HuH-7.5 (cell line): Measurements from ENCODE around the gene PFKFB1.
A peak's percentile ranks its signal among the peaks of the same experiment; 100 is the strongest.

Experiments used
- DNase-seq: peaks from one replicate; pipeline ENCODE4 v3.0.0; 2011; ENCODE audit warnings: low spot score

Gene PFKFB1

DNA sequence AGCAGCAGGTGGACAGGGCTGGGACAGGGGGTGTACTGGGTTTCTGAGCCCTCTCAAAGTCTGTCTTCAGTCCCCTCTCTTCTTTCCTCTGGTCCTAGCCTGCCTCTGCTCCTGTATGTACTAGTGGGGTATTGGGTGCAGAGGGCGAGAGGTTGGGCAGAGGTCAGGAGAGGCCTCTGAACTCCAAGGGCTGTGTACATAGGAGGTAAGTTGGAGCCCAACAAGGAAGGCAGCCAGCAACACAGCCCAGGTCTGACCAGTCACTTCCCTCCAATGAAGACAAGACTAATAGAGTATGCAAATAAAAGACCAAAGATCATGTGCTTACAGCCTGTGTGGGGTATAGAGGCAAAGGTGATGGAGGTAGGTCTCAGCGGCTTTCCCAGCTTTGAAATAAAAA is at the start of gene PFKFB1:
Gene PFKFB1 (minus strand): TSS at position 90 of the 400 bp plus-strand sequence. CDS start 181 bp downstream, outside the sequence.
- no peak for DNase-seq

DNA sequence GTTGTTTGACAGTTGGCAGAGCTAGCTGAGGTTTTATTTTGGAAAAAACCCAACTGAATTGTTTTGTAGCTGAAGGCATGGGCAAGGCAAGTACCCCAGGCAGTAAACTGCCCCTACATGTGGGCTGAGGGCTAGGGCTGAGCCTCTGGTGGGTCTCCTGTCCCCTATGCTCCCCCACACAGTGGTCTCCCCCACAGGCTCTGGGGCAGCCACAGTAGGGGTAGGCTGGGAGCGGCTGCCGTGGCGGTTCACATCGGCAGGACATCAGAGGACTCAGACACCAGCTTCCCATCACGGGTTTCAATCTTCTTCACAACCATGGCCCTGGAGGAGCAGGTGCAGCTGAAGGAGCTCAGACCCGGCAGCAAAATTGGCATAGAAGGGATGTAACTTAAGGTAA is 47.5 kb upstream of the PFKFB1 start:
- DNase-seq = no peak

- DNase-seq = no peak
These were observed 45.5 kb upstream of the PFKFB1 start for GRCh38 chrX:55039471-55039870.

- no peak for DNase-seq
These were observed 39.4 kb upstream of the PFKFB1 start for GRCh38 chrX:55033429-55033828.

GRCh38 chrX:55030271-55031205 is 36.5 kb upstream of the PFKFB1 start, which contains the start of gene ALAS2:
Gene ALAS2, minus strand, starts transcription at chrX:55030977. Its CDS starts 4,977 bp downstream, at chrX:55026000.
- no peak for DNase-seq

- DNase-seq = no peak
These were observed 35.3 kb upstream of the PFKFB1 start for GRCh38 chrX:55029291-55029690.

- no peak for DNase-seq
These were observed 34.6 kb upstream of the PFKFB1 start for GRCh38 chrX:55028611-55029010.

DNA sequence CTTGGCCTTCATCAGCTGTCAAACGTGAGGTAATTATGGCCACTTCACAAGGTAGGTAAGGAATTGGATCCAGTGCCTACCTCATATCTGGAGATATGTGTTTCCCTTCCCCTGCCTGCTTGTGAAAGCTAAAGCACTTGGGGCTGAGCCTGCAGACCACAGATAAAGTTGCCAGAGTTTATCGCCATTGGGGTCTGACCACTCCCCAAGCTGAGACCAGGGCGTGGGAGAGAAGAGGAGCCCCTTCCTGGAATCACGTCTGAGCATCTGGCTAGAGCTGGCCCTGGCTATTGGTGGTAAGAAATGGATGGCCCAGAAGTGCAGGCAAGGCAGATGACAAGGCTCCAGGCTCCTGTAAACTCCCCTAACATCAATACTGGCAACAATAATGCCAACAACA is 34.1 kb upstream of the PFKFB1 start:
- DNase-seq = no peak

DNA sequence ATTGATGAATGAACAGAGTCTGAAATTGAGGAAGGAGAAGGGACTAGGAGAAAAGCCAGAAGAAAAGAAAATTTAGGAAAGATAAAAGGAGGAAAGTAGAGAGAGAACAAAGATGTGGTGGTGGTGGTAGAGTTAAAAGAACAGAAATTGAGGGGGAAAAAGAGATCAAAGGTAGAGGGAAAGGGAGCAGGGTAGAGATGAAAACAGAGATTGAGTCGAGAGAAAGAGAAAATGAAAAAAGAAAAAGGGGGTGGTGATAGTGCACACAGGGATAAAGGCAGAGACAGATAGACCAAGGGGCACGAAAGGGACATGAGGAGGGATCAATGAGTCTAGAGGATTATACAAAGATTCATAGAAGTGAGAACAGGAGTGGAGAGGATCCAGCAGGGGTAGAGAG is 32.9 kb upstream of the PFKFB1 start:
- DNase-seq = no peak

DNA sequence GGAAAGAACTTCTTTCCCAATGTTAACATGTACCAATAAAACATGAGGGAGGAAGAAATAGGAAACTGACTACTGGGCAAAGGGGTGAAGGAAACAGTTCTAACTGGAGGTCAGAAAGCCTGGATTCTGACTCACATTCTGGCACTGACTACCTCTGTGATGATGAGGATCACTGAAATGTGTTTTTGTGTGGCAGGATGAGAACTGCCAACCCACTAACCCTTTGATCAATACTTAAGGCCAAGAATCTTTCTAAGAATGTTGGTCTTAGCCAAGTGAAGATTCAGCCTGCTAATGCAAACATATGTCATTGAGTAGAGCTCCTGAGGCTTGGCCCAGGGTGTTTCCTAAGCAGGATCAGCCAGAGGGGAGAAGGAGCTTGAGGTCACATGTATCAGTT is 32.2 kb upstream of the PFKFB1 start:
- no peak for DNase-seq

GRCh38 chrX:55014897-55015299 is 20.9 kb upstream of the PFKFB1 start:
- no peak for DNase-seq

DNA sequence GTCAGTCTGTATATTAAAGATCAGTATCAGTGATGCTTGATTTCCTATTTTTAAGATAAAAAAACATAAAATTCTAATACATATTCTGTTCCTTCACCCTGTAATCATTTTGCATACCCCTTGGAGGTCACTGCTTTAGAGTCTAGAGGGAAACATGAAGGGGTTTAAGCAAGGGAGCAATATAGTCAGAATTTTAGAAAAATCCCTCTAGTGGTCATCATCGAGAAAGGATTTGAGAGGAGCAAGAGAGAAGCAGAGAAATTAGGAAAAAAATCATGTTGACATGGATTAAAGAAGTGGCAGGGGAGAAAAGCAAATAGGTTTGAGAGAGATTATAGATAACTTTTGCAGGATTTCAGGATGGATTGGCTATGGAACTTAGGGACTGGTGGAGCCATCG is 17.3 kb upstream of the PFKFB1 start:
- DNase-seq = no peak

- no peak for DNase-seq
These were observed 14.8 kb upstream of the PFKFB1 start for GRCh38 chrX:55008571-55009358.

DNA sequence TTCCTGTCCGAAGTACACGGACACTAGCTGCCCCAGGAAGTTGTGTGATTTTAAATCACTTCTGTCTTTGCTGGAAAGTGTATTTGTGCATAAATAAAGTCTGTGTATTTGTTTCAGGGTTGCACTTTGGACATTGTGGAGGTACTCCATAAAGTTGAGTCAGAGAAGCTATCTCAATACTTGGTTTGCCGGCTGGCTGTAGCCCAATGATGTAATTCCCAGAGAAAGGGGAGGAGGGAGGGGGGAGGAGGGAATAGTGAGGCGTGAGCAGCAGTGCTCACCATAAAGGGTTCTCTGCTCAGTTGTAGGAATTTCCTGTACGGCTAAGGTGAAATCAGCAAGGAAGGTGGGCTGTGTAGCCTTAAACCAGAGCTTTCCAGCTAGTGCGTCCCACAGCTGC is 13.7 kb upstream of the PFKFB1 start:
- no peak for DNase-seq

GRCh38 chrX:55006827-55007621 is 13.0 kb upstream of the PFKFB1 start:
- DNase-seq = no peak

DNA sequence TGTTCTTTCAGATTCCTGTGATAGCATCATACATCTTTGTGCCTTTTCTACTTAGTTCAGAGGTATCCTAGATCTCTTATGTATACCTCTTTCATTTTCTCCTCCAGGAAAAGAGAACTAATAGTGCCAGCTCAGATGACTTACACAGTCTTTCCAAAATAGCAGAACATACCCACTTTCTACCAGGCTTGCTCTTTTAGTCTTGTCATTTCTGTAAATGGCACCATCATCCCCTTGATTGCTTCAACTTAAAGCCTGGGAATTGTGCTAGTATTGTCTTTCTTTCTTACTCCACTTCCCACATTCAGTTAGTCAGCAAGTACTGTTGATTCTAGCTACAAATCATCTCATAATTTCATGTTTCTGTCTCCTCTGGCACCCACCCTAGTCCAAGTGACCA is 11.3 kb upstream of the PFKFB1 start:
- DNase-seq = no peak

DNA sequence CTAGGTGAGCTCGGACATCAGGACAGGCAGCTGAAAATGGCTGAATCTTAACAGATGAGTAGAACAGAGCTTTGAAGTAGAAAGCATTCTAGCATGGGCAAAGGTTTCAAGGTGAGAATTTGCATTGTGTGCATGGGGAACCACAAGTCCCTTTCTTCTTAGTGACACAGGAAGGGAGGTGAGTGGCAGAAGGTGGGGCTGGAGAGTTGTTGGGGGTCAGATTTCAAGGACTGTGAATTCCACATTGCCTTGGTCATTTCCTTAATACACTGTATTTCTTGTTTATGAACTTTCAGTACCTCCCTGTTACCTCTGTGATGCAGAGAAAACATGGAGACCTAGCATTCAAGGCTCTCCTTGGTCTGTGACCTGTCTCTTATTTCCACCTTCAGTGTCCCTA is 10.2 kb upstream of the PFKFB1 start:
- DNase-seq = no peak

GRCh38 chrX:54999717-55000598 is 6.0 kb upstream of the PFKFB1 start, which contains the start of gene APEX2:
Gene APEX2, plus strand, starts transcription at chrX:55000363. Its CDS starts 60 bp downstream, at chrX:55000423.
- DNase-seq = peak; percentile 63

DNA sequence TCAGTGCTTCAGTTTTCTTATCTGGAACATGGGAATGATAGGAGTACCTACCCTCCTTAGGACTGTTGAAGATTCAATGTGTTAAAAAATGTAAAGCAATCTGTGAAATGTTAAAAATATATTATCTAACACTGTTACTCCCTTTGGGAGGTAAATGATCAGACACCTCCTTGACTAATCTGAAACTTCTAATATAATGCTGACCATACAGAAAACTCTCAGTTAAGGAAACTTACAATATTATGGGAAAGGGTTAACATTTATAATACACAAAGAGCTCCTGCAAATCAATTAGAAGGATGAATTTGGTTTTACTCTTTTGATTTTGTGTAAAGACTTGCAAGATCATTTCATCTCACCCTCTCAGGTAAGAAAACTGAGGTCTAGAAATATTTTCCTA is 1.6 kb upstream of the PFKFB1 start:
- no peak for DNase-seq

DNA sequence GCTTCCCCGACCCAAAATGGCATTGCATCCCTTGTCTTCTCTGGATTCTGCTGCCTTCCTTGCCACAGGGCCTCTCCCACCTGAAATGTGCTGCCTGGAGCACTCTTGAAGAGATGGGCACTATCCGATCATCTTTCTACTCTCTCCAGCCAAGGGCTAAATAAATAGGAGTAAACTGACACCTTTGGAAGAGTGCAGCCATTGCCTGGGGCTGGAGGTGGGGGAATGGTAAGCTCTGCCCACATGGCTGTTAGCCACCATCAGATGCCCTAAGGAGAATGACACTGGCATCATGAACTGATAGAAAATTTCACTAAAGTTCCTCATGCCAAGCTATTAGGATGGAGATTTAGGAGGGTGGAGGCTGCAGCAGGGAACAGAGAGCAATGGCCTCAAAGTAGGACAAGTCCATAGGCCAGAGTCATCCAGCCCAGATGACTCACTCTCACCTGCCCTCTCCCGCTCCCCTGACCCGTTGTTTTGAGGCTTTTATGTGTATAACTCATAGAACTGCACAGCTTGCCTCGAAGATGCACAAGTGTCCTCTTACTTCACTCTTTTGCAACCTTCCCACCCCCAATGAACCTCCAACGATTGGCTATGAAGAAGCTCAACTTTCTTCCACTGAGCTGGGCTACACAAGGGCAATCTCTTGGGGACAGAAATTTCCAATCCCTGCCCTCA is 822 bp upstream of the PFKFB1 start:
- DNase-seq = no peak
